ENCODE measurements around the gene SCLY.
"Not testable (repeated sequence)": the region's sequence is repeated elsewhere in the genome, so short reads cannot be mapped to it uniquely, and the experiment has no call there.

SCLY gene

DNA sequence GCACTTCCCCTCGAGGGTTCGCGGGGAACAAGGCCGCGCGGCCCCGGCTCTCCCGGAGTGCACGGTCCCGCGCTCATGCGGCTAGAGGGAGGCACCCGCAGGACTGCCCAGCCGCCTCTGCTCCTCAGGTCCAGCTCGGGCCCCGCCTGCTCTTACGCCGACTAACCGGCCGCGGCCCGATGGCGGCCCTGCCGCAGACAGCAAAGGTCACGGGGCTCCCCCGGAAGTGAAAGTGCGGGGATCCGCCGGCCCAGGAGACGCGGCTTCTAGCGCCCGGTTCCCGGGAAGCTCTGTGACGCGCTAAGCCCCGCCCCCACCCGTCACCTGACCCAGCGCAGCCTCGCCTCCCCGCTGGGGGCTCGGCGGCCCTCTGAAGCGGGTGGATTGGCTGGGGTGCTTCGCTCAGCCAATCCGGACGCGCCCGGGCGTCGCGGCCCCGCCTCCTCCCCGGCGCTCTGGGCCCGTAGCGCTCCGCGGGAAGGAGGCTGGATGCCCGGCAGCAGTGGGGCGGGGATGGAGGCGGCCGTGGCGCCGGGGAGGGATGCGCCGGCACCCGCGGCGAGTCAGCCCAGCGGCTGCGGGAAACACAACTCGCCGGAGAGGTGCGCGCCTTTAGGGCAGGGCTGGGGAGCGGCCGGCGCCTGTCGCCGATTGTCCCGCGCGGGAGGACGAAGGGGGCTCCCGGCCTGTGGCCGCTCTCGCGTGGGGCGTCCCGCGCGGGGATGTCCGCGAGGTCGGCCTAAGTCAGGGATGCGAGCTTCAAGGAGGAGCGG, at the start of gene SCLY:
Gene SCLY, plus strand, starts transcription at position 460 of the 773 bp plus-strand sequence. Its CDS starts 54 bp downstream, at position 514.
- DNase-seq = peak; percentile 64

DNA sequence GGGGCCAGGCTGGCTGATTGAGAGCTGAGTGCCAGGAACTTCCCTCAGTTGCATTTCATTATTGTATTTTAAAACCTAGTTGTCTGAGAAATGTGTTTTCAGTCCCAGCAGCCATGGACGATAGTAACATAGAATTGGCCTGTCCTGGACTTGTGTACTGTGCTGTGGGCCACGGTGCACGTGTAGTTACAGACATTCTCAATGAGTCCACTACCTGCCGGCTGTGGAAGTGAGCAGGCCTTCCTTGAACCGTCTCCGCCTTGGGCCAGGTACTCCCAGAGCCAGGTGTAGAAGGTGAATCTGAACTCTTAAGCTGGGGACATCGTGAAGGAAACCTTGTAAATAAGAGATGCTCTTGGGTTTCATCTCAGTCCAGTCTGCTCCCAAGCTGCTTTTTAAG, 47.0 kb upstream of the SCLY start:
- DNase-seq = no peak

DNA sequence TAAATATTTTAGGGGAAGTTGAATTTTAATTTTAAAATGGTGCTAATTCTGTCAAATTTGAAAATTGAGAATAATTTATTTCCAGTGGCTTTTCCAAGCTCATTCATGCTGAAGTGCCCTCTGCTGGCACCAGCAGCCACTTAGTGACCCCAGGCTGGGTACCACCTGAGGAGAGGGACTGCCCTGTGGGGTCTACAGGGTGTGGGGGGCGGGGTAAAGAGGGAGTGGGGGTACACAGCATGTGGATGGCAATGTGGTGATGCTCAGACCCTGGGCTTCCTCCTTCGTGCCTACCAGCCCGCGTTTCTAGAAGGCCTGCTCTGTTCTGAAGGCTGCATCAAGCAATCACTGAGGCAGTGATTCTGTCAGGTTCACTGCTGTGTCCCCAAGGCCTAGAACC, 45.1 kb upstream of the SCLY start:
- no peak for DNase-seq

DNA sequence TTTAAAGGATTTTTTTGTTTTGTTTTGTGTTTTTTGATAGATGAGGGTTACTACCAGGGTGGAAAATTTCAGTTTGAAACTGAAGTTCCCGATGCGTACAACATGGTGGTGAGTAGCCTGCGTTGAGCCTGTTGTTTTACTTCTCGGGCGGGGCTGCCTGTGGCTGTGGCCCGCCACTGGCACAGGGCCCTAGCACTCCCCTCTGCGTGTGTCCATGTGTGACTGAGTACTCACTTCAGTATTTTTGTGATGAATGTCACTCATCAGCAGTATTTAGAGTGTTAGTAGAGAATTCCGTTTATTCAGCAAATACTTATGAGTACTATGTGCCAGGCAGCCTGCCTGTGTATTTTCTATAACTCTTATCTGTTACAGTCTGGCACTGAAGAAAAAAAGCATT, 44.3 kb upstream of the SCLY start:
- peak; percentile 69 for DNase-seq

DNA sequence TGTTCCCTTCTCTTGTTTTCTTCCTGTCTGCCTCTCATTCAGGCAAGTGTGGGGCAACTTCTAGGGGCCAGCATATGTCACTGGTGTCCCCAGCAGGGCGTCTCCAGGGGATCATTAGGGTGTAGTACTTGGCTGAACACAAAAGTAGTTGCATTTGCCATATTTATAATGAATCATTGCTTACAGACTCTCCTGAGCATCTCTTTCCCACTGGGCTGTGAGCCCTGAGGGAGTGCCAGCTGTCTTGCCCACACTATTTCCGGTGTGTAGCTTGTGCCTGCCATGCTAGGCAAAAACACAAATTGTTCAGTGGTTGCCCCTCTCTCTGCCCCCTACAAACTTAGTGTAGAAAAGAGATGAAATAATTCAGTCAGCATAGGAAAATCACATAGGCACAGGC, 40.8 kb upstream of the SCLY start:
- no peak for DNase-seq

DNA sequence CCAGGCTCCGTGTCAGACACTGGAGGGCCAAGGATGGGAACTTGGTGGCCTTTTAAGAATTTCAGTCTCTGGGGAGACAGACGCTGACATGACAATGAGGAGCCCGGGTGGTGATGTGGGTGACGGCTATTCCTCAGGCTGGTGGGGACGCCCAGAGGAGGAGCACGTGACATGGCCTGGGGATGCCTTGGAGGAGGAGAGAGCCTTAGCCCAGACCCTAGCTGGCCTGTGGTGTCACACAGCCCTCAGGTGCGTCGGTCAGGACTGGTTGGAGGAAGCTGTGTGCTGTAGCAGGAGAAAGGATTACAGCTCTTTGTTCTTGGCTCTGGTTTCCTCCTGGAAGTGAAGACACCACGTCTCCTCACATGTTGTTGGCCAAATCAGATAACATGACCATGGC, 40.0 kb upstream of the SCLY start:
- DNase-seq = no peak

DNA sequence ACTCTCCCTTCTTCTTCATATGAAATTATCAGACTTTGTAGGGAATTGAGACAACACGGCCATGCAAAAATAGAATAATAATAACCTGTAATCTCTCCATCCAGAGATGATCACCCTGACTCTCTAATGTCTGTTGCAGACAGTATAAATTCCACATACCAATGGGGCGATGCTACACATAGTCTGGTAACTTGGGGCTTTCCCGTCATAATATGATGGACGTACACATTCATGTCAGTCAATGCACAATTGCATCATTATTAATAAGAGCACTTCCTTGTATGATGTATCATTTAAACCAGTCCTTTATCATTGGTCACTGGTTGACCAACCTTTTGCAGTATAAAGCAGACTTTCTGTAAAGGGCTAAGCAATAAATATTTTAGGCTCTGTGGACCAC, 39.5 kb upstream of the SCLY start:
- no peak for DNase-seq

GRCh38 chr2:238022594-238023157, 38.1 kb upstream of the SCLY start:
- DNase-seq = no peak

DNA sequence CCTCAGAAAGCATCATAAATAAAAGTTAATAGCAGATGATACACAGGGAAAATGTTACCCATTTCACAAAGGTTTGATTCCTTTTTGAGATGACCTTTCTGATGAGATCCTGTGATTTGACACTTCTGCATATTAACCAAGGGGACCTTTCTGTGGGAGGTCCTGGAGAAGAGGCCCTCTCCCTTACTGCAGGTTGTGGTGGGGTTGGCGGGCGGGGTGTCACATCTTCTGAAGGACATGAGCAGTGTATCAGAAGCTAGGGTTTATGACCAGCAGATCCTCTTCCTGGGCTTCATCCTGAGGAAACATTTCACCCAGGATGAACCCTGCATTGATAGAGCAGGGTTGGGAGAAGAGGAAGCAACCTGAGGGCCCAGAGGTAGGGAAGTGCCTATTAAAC, 37.2 kb upstream of the SCLY start:
- no peak for DNase-seq

GRCh38 chr2:238024986-238025385, 35.8 kb upstream of the SCLY start:
- no peak for DNase-seq

DNA sequence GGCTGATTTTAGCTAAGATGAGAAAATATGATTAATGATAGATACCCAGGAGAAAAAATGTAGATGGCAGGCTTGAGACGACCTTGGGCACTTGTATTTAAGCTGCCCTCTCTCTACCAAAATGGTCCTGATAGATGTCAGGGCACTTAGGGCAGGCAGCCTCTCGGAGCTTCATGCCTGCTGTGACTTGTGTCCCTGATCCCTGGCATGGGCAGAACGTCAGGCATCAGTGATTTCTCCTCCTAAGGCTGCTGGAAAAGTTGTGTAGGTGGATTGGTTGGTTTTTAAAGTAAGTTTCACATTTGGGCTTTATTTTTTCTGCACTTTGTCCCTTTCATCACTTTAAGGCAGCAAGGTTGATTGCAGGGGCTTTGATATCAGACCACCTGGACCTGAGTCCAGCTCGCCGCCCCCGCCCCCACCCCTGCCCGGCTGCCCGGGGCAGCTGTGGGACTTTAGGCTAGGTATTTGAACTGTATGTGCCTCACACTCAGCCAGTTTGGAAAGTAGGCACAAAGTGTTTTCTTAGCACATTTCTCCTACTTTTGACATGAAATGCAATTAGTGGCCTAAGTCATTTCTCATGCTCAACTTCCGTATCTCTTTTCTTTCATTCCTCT, 35.0 kb upstream of the SCLY start:
- no peak for DNase-seq

DNA sequence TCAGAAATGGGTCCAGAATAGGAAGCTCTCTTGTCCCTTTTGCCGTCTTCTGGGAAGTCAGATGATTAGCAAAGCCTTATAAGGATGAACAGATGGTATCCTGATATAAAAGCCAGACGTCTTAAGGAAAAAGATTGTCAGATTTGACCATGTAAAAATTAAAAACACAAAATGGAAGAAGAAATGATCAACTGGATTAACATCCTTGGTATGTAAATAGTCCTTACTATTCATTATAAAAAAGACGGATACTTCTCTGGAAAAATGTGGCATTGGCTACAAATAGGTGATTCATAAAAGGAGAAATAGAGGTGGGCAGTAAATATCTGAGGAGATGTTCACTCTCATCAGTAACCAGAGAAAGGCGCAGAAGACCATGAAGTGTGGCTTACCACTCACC, 33.7 kb upstream of the SCLY start:
- DNase-seq = no peak

GRCh38 chr2:238027591-238028415, 33.0 kb upstream of the SCLY start:
- DNase-seq = no peak

DNA sequence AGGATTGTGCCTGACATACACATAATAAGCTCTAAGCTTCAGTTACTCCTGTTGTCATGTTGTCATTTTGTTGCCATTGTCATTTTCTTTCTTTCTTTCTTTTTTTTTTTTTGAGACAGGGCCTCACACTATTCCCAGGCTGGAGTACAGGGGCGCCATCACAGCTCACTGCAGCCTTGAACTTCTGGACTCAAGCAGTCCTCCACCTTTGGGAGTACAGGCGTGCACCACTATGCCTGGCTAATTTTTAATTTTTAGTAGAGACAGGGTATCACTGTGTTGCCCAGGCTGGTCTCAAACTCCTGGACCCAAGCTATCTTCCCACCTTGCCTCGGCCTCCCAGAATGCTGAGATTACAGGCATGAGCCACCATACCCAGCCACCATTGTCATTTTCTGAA, 30.9 kb upstream of the SCLY start:
- no peak for DNase-seq

DNA sequence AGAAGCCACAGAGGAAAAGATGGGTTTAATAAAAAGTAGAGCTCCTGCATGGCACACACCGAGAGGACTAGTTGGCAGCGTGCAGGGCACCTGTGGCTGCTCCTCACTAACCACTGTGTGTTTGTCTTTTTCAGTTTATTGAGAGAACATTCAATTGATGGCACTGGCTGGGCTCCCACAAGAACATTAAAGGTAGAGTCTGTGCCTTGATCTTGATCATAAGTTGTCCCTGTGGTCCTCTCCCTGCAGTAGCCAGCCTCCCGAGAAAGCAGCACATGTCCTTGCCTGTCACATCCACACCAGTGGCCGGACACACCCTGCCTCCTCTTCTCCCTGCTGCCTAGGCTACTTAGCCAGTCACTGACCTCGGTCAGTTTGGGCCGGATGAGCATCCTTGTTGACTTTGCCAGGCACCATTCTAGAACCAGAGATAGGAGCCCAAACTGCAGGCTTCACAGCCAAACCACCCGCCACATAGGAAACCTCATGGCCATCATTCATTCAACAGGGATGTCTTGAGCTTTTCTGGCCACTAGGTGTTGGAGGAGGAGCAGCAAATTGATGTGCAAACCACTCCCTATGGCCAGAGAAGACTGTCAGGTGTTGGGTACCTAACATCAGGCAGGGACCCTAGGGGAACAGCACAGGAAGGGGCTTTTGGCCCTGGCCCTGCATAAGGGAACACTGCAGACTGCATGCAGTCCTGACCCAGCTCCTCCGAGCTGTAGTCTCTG, 30.2 kb upstream of the SCLY start:
- DNase-seq = no peak

DNA sequence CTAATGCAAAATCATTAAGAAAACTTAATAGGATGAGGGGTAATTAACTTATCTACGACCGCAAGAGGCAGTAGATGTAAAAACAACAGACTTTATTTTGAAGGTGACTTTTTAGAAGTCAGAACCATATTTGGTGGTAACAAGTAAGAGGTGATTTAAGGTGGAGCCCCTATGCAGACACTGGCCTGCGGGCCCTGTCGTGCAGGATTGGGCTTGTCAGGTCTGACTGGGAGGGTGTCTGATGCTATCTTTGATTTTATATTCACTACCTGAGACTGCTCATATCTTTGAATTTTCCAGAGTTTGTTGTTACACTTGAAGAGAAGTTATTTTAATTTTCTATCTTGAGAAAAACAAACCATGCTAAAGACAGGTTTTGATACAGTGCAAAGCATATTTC, 29.1 kb upstream of the SCLY start:
- DNase-seq = no peak

DNA sequence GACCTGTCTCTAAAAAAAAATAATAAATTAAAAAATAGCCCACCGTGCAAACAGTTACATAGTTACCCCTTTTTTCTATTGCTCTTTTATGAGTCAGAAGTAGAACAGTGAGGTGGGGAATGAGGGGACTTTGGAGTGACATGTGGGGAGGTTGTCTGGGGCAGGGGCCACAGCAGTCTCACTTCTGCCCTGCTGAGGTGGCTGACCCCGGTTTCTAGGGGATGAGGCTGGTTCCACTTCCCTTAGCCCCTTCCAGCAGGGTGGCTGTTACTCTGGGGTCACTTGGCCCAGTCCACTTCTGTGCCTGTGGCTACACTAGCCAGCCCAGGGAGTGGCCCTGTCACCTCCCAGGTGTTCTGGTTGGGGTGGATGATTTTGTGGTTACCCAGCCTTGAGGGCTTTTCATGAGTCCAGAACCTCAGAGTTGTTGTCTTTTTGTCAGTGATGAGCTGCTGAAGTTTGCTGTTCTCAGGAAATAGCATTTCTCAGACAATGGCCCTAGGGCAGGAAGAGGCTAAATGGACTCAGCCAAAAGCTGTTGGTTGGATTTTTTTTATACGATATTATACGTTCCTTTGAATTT, 28.0 kb upstream of the SCLY start:
- no peak for DNase-seq

- not testable (repeated sequence) for DNase-seq
Observed at GRCh38 chr2:238033991-238034390, 26.8 kb upstream of the SCLY start.

DNA sequence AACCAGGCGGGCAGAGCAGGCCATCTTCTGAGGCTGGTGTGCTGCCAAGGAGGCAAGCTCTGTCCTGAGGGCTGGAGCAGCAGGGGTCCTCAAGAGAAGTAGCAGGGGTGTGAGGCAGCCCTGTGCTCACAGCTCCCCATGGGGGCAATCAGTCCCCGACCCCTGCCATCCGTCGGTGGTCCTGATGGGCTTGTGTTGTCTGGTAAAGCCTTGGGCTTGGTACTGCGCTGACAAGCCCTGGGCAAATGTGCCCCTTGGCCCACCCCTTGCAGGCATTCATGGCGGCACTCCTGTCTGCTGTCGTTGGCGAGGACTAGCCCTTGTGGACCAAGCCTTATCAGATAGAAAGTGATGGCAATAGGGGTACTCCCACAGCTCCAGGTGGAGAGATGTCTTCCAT, 22.6 kb upstream of the SCLY start:
- no peak for DNase-seq

DNA sequence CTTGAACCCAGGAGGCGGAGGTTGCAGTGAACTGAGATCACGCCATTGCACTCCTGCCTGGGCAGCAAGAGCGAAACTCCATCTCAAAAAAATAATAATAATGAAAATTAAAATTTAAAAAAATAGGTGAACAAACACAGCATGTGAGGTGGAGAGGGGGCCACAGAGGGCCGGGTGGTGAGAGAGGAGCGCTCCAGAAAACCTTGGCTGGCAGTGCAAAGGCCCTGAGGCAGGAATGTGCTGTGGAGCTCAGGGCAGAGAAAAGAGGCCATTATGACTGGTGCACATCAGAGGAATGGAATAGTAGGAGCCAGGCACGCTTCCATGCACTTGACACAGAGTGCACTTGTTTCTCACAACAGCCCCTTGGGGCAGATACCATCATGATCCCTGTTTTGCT, 21.6 kb upstream of the SCLY start:
- no peak for DNase-seq

DNA sequence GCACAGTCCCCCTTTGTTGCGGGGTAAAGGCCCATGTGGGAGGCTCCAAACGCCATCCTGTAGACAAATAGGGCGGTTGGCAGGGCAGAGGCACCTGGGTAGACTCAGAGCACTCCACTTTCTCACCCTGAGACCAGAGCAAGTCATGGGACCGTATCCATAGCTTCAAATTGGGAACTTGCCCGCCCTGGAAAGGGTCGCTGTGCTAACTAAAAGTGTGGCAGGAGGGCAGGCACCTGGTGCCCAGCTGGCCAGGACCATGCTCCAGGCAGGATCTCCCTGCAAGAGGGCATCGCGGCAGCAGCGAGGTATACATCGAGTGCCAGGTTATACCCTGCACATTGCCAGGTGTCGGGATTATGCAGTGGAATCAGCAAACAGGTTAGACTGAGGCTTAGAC, 20.8 kb upstream of the SCLY start:
- no peak for DNase-seq

- no peak for DNase-seq
Observed at GRCh38 chr2:238040918-238041317, 19.9 kb upstream of the SCLY start.

GRCh38 chr2:238042090-238042489, 18.7 kb upstream of the SCLY start:
- DNase-seq = no peak
